T-cell (primary cell): ENCODE results near the gene CXCL6. TPM values are rescaled to one million over a fixed set of nuclear protein-coding genes. Genes with fewer than 3 reads are reported as not detected.

ENCODE experiments used
- ATAC-seq, 4 experiments: fragments of 200-7000 bp in 3 of 4; fragments of 150-1000 bp in 1 of 4; cut with Tn5 transposase; replicated peaks in 1 of 4; 1 replicate in 3 of 4; 2 replicates in 1 of 4; pipeline ENCODE4 v1.10.0; 2021; ENCODE audit warnings: moderate library complexity in 3 of 4, mild to moderate bottlenecking in 2 of 4, moderate number of reproducible peaks in 1 of 4
- CTCF ChIA-PET, 2 donors: fragments of 300-600 bp; sonication (Branson Sonifier 250); formaldehyde crosslinking; loops; one replicate each; lab custom pipeline; 2022; ENCODE audit warnings: antibody characterized with exemption in 2 of 2; lab: Charles Lee
- POLR2A ChIA-PET, 2 donors: fragments of 300-600 bp; sonication (Branson Sonifier 250); formaldehyde crosslinking; loops; one replicate each; lab custom pipeline; 2022; ENCODE audit warnings: antibody characterized with exemption in 2 of 2; lab: Charles Lee
- DNase-seq, 35 experiments: peaks; one replicate each; pipeline versions ENCODE4 v3.0.0 to v3.0.0-alpha.2; 2013 to 2023
- H3K27ac ChIP-seq: one replicate; pipeline ENCODE4 v1.5.1; 2013; ENCODE audit warnings: low read length
- H3K27me3 ChIP-seq, 2 experiments: replicated peaks in 1 of 2; 1 replicate in 1 of 2; 2 replicates in 1 of 2; pipeline versions ENCODE4 v1.6.1 to v1.7.0; 2013; ENCODE audit warnings: low read length in 1 of 2, mixed read lengths in 1 of 2; ENCODE audit not compliant: control insufficient read depth in 2 of 2, insufficient read depth in 2 of 2; ENCODE audit errors: extremely low read depth in 1 of 2
- H3K36me3 ChIP-seq, 2 donors: 1 replicate in 1 of 2; 2 replicates in 1 of 2; pipeline versions ENCODE4 v1.6.1 to v1.7.0; 2013; ENCODE audit warnings: low read length in 1 of 2; ENCODE audit not compliant: control insufficient read depth in 2 of 2, insufficient read depth in 1 of 2; ENCODE audit errors: extremely low read depth in 1 of 2
- H3K4me1 ChIP-seq, 2 experiments: 1 replicate in 1 of 2; 2 replicates in 1 of 2; pipeline versions ENCODE4 v1.6.1 to v1.7.0; 2013; ENCODE audit warnings: low read length in 2 of 2, mixed read lengths in 1 of 2; ENCODE audit not compliant: insufficient read depth in 2 of 2, control insufficient read depth in 1 of 2; ENCODE audit errors: extremely low read depth in 1 of 2
- H3K4me3 ChIP-seq, 2 donors: 1 replicate in 1 of 2; 2 replicates in 1 of 2; pipeline versions ENCODE4 v1.5.1 to v1.7.0; 2013; ENCODE audit warnings: mild to moderate bottlenecking in 2 of 2, low read length in 1 of 2, moderate library complexity in 1 of 2; ENCODE audit not compliant: control insufficient read depth in 1 of 2; ENCODE audit errors: extremely low read depth in 1 of 2
- H3K9me3 ChIP-seq: 2 replicates; pipeline ENCODE4 v1.7.0; 2013
- H3K27ac Mint-ChIP-seq, 2 donors: one replicate each; pipeline ENCODE4 v1.8.0; 2020 to 2021; ENCODE audit warnings: mild to moderate bottlenecking in 2 of 2, mixed read lengths in 2 of 2
- H3K27me3 Mint-ChIP-seq, 2 donors: one replicate each; pipeline ENCODE4 v1.8.0; 2021 to 2022; ENCODE audit warnings: mixed read lengths in 2 of 2
- H3K36me3 Mint-ChIP-seq: one replicate; pipeline ENCODE4 v1.8.0; 2021; ENCODE audit warnings: mixed read lengths
- H3K4me1 Mint-ChIP-seq, 3 donors: one replicate each; pipeline ENCODE4 v1.8.0; 2020 to 2022; ENCODE audit warnings: mixed read lengths in 3 of 3, mild to moderate bottlenecking in 1 of 3
- H3K4me3 Mint-ChIP-seq, 3 donors: one replicate each; pipeline ENCODE4 v1.8.0; 2020 to 2022; ENCODE audit warnings: mild to moderate bottlenecking in 3 of 3, mixed read lengths in 3 of 3, moderate library complexity in 3 of 3
- H3K9me3 Mint-ChIP-seq, 3 donors: one replicate each; pipeline ENCODE4 v1.8.0; 2020 to 2022; ENCODE audit warnings: mixed read lengths in 3 of 3
- WGBS: methylation state at CpG from one replicate; pipeline ENCODE4 v1.1.5; 2013; ENCODE audit warnings: missing lambda C conversion rate; ENCODE audit not compliant: insufficient coverage; 5-methylcytosine and 5-hydroxymethylcytosine counted together
- total RNA-seq, 35 experiments: library from RNA in 6 of 35; stranded (reverse) in 6 of 35; fragments of 120-200 nt in 1 of 35; gene quantifications; one replicate each; pipeline versions ENCODE4 v1.2.1 to v1.2.4 and lab custom pipeline; 2013 to 2026

Gene CXCL6
- total RNA-seq, 5 donors from 2014 or later (not counting 1 experiment from before 2014, with no cell fraction given), result not detected

GRCh38 chr4:73822389-73822788 lies 14.1 kb upstream of the CXCL6 start:
- Histone ChIP-seq H3K9me3 (no peaks in the 10 kb centered on the region), H3K27me3 (no peaks in the 10 kb centered on the region), H3K36me3 (no peaks in the 10 kb centered on the region), H3K4me1 (no peaks in the 10 kb centered on the region), H3K27ac (no peak overlapping the region), H3K4me3 (no peak overlapping the region)
- CTCF ChIA-PET, result no interaction called here
- no peak for DNase-seq
- Mint-ChIP-seq H3K4me1 (no peaks in the 10 kb centered on the region), H3K4me3 (no peak overlapping the region), H3K9me3 (peaks cover 0 to 6% (median 0%) of the 10 kb centered on the region in 3 donors), H3K36me3 (no peaks in the 10 kb centered on the region), H3K27ac (no peak overlapping the region), H3K27me3 (no peaks in the 10 kb centered on the region)
- 80% methylated on average over 2 of the region's 3 CpGs for WGBS
- no peak for ATAC-seq
- POLR2A ChIA-PET, result no interaction called here

- ATAC-seq (no peak), DNase-seq (no peak)
- Mint-ChIP-seq H3K27me3 (no peaks in the 10 kb centered on the region), H3K27ac (no peak overlapping the region), H3K9me3 (peaks cover 3 to 5% (median 3%) of the 10 kb centered on the region in 3 donors), H3K4me1 (no peaks in the 10 kb centered on the region), H3K36me3 (no peaks in the 10 kb centered on the region), H3K4me3 (no peak overlapping the region)
- no peaks in the 10 kb centered on the region for H3K36me3 ChIP-seq
- ChIA-PET POLR2A (no interaction called here), CTCF (no interaction called here)
- H3K4me3 ChIP-seq, result no peak overlapping the region
- H3K4me1 ChIP-seq, result no peaks in the 10 kb centered on the region
- H3K9me3 ChIP-seq, result no peaks in the 10 kb centered on the region
- H3K27me3 ChIP-seq, result no peaks in the 10 kb centered on the region
- H3K27ac ChIP-seq, result no peak overlapping the region
These were observed 13.5 kb upstream of the CXCL6 start for GRCh38 chr4:73822812-73823504.

- Mint-ChIP-seq H3K9me3 (peaks cover 3 to 5% (median 3%) of the 10 kb centered on the region in 3 donors), H3K27ac (no peak overlapping the region), H3K36me3 (no peaks in the 10 kb centered on the region), H3K4me3 (no peak overlapping the region), H3K4me1 (no peaks in the 10 kb centered on the region), H3K27me3 (no peaks in the 10 kb centered on the region)
- H3K36me3 ChIP-seq, result no peaks in the 10 kb centered on the region
- no peaks in the 10 kb centered on the region for H3K4me1 ChIP-seq
- no peak for ATAC-seq
- H3K27ac ChIP-seq, result no peak overlapping the region
- ChIA-PET CTCF (interaction anchor here (0.6 to 1.0 kb wide), 2 partner anchors 246 to 505 kb away, joined by 3 to 5 read pairs; no protein-coding TSS in a partner anchor), POLR2A (no interaction called here)
- no peaks in the 10 kb centered on the region for H3K9me3 ChIP-seq
- no peaks in the 10 kb centered on the region for H3K27me3 ChIP-seq
- DNase-seq, result no peak
- no peak overlapping the region for H3K4me3 ChIP-seq
These were observed 12.7 kb upstream of the CXCL6 start for GRCh38 chr4:73823760-73824159.

- Histone ChIP-seq H3K36me3 (no peaks in the 10 kb centered on the region), H3K27ac (no peak overlapping the region), H3K9me3 (no peaks in the 10 kb centered on the region), H3K4me1 (no peaks in the 10 kb centered on the region), H3K27me3 (no peaks in the 10 kb centered on the region), H3K4me3 (no peak overlapping the region)
- H3K4me1 Mint-ChIP-seq, result no peaks in the 10 kb centered on the region
- ATAC-seq, result no peak
- no peak overlapping the region for H3K27ac Mint-ChIP-seq
- no peaks in the 10 kb centered on the region for H3K27me3 Mint-ChIP-seq
- ChIA-PET POLR2A (no interaction called here), CTCF (no interaction called here)
- no peaks in the 10 kb centered on the region for H3K36me3 Mint-ChIP-seq
- H3K9me3 Mint-ChIP-seq, result peaks cover 3 to 5% (median 3%) of the 10 kb centered on the region in 3 donors
- DNase-seq, result no peak
- H3K4me3 Mint-ChIP-seq, result no peak overlapping the region
- 33% methylated on average over 1 of the region's 3 CpGs for WGBS
These were observed 7.5 kb upstream of the CXCL6 start for GRCh38 chr4:73828956-73829355.

- POLR2A ChIA-PET, result interaction anchor here in 1 of 2 donors (0.6 kb wide), 1 partner anchor 620 kb away, joined by 3 read pairs; no protein-coding TSS in a partner anchor
- no CpG with 5 or more reads among the region's 2 CpGs for WGBS
- H3K27ac ChIP-seq, result no peak overlapping the region
- no peak for DNase-seq
- peaks cover 0 to 3% of the 10 kb centered on the region in 2 experiments for H3K27me3 ChIP-seq
- H3K36me3 Mint-ChIP-seq, result no peaks in the 10 kb centered on the region
- CTCF ChIA-PET, result no interaction called here
- H3K4me3 ChIP-seq, result no peak overlapping the region
- no peaks in the 10 kb centered on the region for H3K27me3 Mint-ChIP-seq
- H3K9me3 Mint-ChIP-seq, result peaks cover 3 to 5% (median 3%) of the 10 kb centered on the region in 3 donors
- no peak overlapping the region for H3K4me3 Mint-ChIP-seq
- H3K4me1 ChIP-seq, result no peaks in the 10 kb centered on the region
- no peaks in the 10 kb centered on the region for H3K9me3 ChIP-seq
- H3K27ac Mint-ChIP-seq, result no peak overlapping the region
- no peaks in the 10 kb centered on the region for H3K36me3 ChIP-seq
- H3K4me1 Mint-ChIP-seq, result no peaks in the 10 kb centered on the region
- ATAC-seq, result no peak
These were observed 4.9 kb upstream of the CXCL6 start for GRCh38 chr4:73831569-73831968.

- Mint-ChIP-seq H3K27ac (no peak overlapping the region), H3K4me3 (no peak overlapping the region), H3K4me1 (no peaks in the 10 kb centered on the region), H3K9me3 (peaks cover 2 to 7% (median 3%) of the 10 kb centered on the region in 3 donors), H3K36me3 (no peaks in the 10 kb centered on the region), H3K27me3 (peaks cover 9 to 10% of the 10 kb centered on the region in 2 donors)
- ATAC-seq, result no peak
- H3K36me3 ChIP-seq, result no peaks in the 10 kb centered on the region
- H3K9me3 ChIP-seq, result no peaks in the 10 kb centered on the region
- ChIA-PET CTCF (no interaction called here), POLR2A (no interaction called here)
- 100% methylated on average over 1 of the region's 1 CpG for WGBS
- H3K4me3 ChIP-seq, result no peak overlapping the region
- H3K27ac ChIP-seq, result no peak overlapping the region
- H3K27me3 ChIP-seq, result peaks cover 0 to 8% of the 10 kb centered on the region in 2 experiments
- H3K4me1 ChIP-seq, result no peaks in the 10 kb centered on the region
- no peak for DNase-seq
These were observed 3.7 kb upstream of the CXCL6 start for GRCh38 chr4:73832651-73833237.
